ENCODE measurements around the gene PDCD2. TPM values are rescaled to one million over a fixed set of nuclear protein-coding genes. Genes with fewer than 3 reads are reported as not detected.
"Not testable (repeated sequence)": the region's sequence is repeated elsewhere in the genome, so short reads cannot be mapped to it uniquely, and the experiment has no call there.

PDCD2 gene
- total RNA-seq = 10 to 100 TPM; 50.1 to 71.1 TPM

DNA sequence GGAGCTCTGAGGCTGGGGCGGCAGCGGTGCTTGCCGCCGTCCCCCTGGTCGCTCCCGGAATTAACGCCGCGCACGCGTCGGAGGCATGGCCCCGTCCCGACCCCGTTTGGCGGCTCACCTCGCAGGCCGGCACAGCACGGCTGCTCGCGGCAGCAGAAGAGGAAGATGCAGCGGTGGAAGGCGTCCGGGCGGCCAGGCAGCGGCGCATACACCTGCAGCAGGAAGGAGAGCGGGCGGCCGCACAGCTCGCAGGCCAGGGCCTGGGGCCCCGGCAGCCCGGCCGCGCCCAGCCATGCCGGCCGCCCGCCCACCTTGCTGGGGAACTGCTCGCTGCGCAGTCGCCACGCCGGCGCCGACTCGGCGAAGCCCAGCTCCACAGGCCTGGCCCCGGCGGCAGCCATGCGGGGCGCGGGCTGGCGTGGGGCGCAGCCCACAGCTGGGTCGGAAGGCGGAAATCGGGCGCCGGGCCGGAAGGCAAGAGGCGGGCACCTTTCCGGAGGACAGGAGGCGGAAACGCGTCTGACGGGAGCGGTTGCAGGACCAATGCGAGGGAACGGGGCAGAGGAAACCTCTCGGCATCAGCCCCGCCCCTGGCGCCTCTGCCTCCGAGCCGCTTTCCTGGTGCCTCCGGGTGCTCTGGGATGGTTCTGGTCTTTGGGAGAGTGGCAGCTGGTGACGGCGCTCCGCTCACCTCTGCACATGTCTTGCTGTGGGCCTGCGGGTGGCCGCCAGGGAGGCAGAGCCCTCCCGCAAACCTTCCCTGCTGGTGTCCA, at the start of gene PDCD2:
Gene PDCD2, minus strand, starts transcription at position 457 of the 773 bp plus-strand sequence. Its CDS starts 56 bp downstream, at position 401.
- H3K36me3 ChIP-seq = peaks cover 16% of the 10 kb centered on the region
- peaks cover 4 to 18% of the 10 kb centered on the region in 2 donors for H3K4me1 ChIP-seq (ENCODE audit: control insufficient read depth in 1 of 2, low read depth in 2 of 2)
- no peaks in the 10 kb centered on the region for H3K27me3 ChIP-seq (replicated peaks; ENCODE audit: insufficient read depth)
- no peak for TF ChIP-seq CTCF (IDR thresholded peaks at IDR 0.05)
- H3K9me3 ChIP-seq = no peaks in the 10 kb centered on the region
- H3K4me3 ChIP-seq = peak within 1 kb of the TSS; percentile 81
- ATAC-seq (ENCODE audit: insufficient number of reproducible peaks, low FRiP score, low read depth) = peak; percentile 95
- DNase-seq (ENCODE audit: low spot score) = peak; percentile 69
- peak within 1 kb of the TSS; percentile 87 to 92 for H3K27ac ChIP-seq

DNA sequence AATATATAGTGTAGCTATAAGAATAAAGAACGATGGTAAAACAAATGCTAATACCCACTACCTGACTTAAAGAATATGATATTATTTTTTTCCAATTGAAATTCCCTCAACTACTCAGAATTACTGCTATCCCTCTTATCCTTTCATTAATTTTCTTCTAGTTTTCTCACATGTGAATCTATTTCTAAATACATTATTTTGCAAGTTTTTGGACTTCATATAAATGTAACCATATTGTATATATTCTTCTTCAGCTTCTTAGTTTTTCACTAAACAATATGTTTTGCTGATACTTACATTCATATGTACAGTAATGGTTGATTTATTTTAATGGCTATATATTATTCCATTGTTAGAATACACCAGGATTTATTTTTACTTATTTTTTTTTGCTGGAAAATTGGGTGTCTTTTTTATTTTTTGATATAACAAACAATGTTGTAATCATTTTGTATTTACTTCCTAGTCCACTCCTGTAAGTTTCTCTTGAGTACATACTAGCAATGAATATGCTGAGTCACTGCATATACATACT, 31.6 kb upstream of the PDCD2 start:
- not testable (repeated sequence) for ATAC-seq (ENCODE audit: insufficient number of reproducible peaks, low FRiP score, low read depth); H3K27me3 ChIP-seq (replicated peaks; ENCODE audit: insufficient read depth); H3K9me3 ChIP-seq

GRCh38 chr6:170612256-170612804, 27.9 kb upstream of the PDCD2 start:
- H3K4me3 ChIP-seq; H3K36me3 ChIP-seq; H3K27ac ChIP-seq; H3K9me3 ChIP-seq; H3K27me3 ChIP-seq (replicated peaks; ENCODE audit: insufficient read depth); DNase-seq (ENCODE audit: low spot score); ATAC-seq (ENCODE audit: insufficient number of reproducible peaks, low FRiP score, low read depth); H3K4me1 ChIP-seq (ENCODE audit: control insufficient read depth in 1 of 2, low read depth in 2 of 2): not testable (repeated sequence)

More for the DNA sequence above, 31.6 kb upstream of the PDCD2 start:
- not testable (repeated sequence) for H3K36me3 ChIP-seq; H3K27ac ChIP-seq; H3K4me3 ChIP-seq; DNase-seq (ENCODE audit: low spot score); H3K4me1 ChIP-seq (ENCODE audit: control insufficient read depth in 1 of 2, low read depth in 2 of 2)

DNA sequence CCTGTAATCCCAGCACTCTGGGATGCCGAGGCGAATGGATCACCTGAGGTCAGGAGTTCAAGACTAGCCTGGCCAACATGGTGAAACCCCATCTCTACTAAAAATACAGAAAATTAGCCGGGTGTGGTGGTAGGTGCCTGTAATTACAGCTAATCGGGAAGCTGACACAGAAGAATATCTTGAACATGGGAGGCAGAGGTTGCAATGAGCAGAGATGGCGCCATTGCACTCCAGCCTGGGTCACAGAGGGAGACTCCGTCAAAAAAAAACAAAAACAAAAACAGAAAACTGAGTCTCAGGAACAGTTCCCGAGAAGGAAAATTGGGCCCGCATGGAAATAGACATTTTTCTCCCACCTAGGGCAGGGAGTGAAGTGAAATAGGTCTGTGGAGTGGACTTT, 24.8 kb upstream of the PDCD2 start:
- H3K36me3 ChIP-seq; DNase-seq (ENCODE audit: low spot score); ATAC-seq (ENCODE audit: insufficient number of reproducible peaks, low FRiP score, low read depth); H3K27me3 ChIP-seq (replicated peaks; ENCODE audit: insufficient read depth); H3K4me3 ChIP-seq; H3K9me3 ChIP-seq; H3K4me1 ChIP-seq (ENCODE audit: control insufficient read depth in 1 of 2, low read depth in 2 of 2); H3K27ac ChIP-seq: not testable (repeated sequence)

- H3K27me3 ChIP-seq (replicated peaks; ENCODE audit: insufficient read depth) = no peaks in the 10 kb centered on the region
- no peak overlapping the region for H3K4me3 ChIP-seq
- no peaks in the 10 kb centered on the region for H3K36me3 ChIP-seq
- no peak for ATAC-seq (ENCODE audit: insufficient number of reproducible peaks, low FRiP score, low read depth)
- TF ChIP-seq CTCF (IDR thresholded peaks at IDR 0.05) = no peak
- no peaks in the 10 kb centered on the region for H3K9me3 ChIP-seq
- DNase-seq (ENCODE audit: low spot score) = no peak
- H3K27ac ChIP-seq = no peak overlapping the region
- H3K4me1 ChIP-seq (ENCODE audit: control insufficient read depth in 1 of 2, low read depth in 2 of 2) = no peaks in the 10 kb centered on the region
These were observed 21.3 kb upstream of the PDCD2 start for GRCh38 chr6:170605574-170606259.

- ATAC-seq (ENCODE audit: insufficient number of reproducible peaks, low FRiP score, low read depth) (no peak), DNase-seq (ENCODE audit: low spot score) (no peak)
- Histone ChIP-seq H3K4me3 (no peak overlapping the region), H3K4me1 (ENCODE audit: control insufficient read depth in 1 of 2, low read depth in 2 of 2) (no peaks in the 10 kb centered on the region), H3K36me3 (no peaks in the 10 kb centered on the region), H3K9me3 (no peaks in the 10 kb centered on the region), H3K27me3 (replicated peaks; ENCODE audit: insufficient read depth) (no peaks in the 10 kb centered on the region), H3K27ac (no peak overlapping the region)
- no peak for TF ChIP-seq CTCF (IDR thresholded peaks at IDR 0.05)
These were observed 12.8 kb upstream of the PDCD2 start for GRCh38 chr6:170597278-170597677.

Measured in thoracic aorta (tissue), 2 donors.